GM12878 (cell line): ENCODE results near the gene POLN. TPM values are rescaled to one million over a fixed set of nuclear protein-coding genes. Genes with fewer than 3 reads are reported as not detected.

Experiments
- ATAC-seq: fragments of 200-7000 bp; cut with Tn5 transposase; 3 replicates; pipeline ENCODE4 v1.9.1; 2020; ENCODE audit warnings: mild to moderate bottlenecking, moderate library complexity
- BruUV-seq: library from RNA; stranded (reverse); fragments of 400-500 nt; replicated peaks from 2 replicates; lab custom pipeline; 2021; lab: Mats Ljungman, UMichigan
- CTCF ChIA-PET: fragments of 300-600 bp; sonication (Branson Sonifier 250); formaldehyde crosslinking; extraction: SDS; loops from one replicate; lab custom pipeline; 2021; ENCODE audit warnings: inconsistent platforms; lab: Yijun Ruan, JAX
- POLR2A ChIA-PET: fragments of 350-600 bp; formaldehyde crosslinking; extraction: SDS; loops from one replicate; lab custom pipeline; 2021; ENCODE audit warnings: inconsistent platforms; lab: Charles Lee
- RAD21 ChIA-PET: fragments of 300-600 bp; sonication (Branson Sonifier 250); formaldehyde crosslinking; loops from one replicate; lab custom pipeline; 2023; ENCODE audit warnings: antibody characterized with exemption; ENCODE audit not compliant: unreplicated experiment; lab: Charles Lee
- SMC1A ChIA-PET: fragments of 300-600 bp; sonication (Branson Sonifier 250); formaldehyde crosslinking; loops from one replicate; lab custom pipeline; 2023; ENCODE audit not compliant: unreplicated experiment, uncharacterized antibody; lab: Charles Lee
- DNase-seq: peaks from one replicate; pipeline ENCODE4 v3.0.0-alpha.2; 2011; ENCODE audit warnings: low read depth, low spot score
- FAIRE-seq: peaks from 3 replicates; lab custom pipeline; 2011; peaks lifted over from hg19 to GRCh38; lab: Jason Lieb, UNC
- H2AFZ ChIP-seq: 2 replicates; pipeline ENCODE4 v1.6.0; 2011; ENCODE audit warnings: low read depth, low read length, control low read depth; ENCODE audit not compliant: control insufficient read depth
- H3K27ac ChIP-seq: 2 replicates; pipeline ENCODE4 v1.5.1; 2011; ENCODE audit warnings: control low read depth; ENCODE audit not compliant: control insufficient read depth, insufficient read depth
- H3K27me3 ChIP-seq, 2 experiments: replicated peaks in 1 of 2; 2 replicates each; pipeline versions ENCODE4 v1.6.0 to v1.6.1; 2011; ENCODE audit warnings: low read length in 1 of 2; ENCODE audit not compliant: control insufficient read depth in 2 of 2, insufficient read depth in 2 of 2
- H3K36me3 ChIP-seq, 2 experiments: 2 replicates each; pipeline ENCODE4 v1.5.1; 2011; ENCODE audit warnings: low read length in 1 of 2; ENCODE audit not compliant: control insufficient read depth in 2 of 2, insufficient read depth in 2 of 2
- H3K4me1 ChIP-seq: 2 replicates; pipeline ENCODE4 v1.6.1; 2011; ENCODE audit warnings: mild to moderate bottlenecking, low read length, moderate library complexity, mixed read lengths; ENCODE audit not compliant: control insufficient read depth, insufficient read depth
- H3K4me2 ChIP-seq: 2 replicates; pipeline ENCODE4 v1.6.0; 2011; ENCODE audit warnings: control low read depth; ENCODE audit not compliant: control insufficient read depth, insufficient read depth
- H3K4me3 ChIP-seq: fragments of 200-600 bp; sonication (generic); 2 replicates; pipeline ENCODE4 v1.5.1; 2016
- H3K79me2 ChIP-seq: 2 replicates; pipeline ENCODE4 v1.6.0; 2011; ENCODE audit warnings: low read length; ENCODE audit not compliant: control insufficient read depth, insufficient read depth
- H3K9ac ChIP-seq: 2 replicates; pipeline ENCODE4 v1.8.0; 2011; ENCODE audit warnings: low read length, control low read depth, mixed read lengths; ENCODE audit not compliant: control insufficient read depth, insufficient read depth
- H3K9me3 ChIP-seq: replicated peaks from 3 replicates; pipeline ENCODE4 v1.5.1; 2011; ENCODE audit warnings: mild to moderate bottlenecking, low read length; ENCODE audit not compliant: control insufficient read depth, insufficient read depth
- H4K20me1 ChIP-seq: 2 replicates; pipeline ENCODE4 v1.6.0; 2011; ENCODE audit not compliant: control insufficient read depth, insufficient read depth
- CREB1 ChIP-seq: IDR thresholded peaks from 2 replicates; pipeline ENCODE4 v1.6.1; 2012; ENCODE audit warnings: low read depth, mild to moderate bottlenecking, inconsistent platforms
- EZH2 ChIP-seq: IDR thresholded peaks from 2 replicates; pipeline ENCODE4 v1.6.1; 2012; ENCODE audit warnings: low read depth, mild to moderate bottlenecking, control low read depth, inconsistent platforms, low read length, borderline replicate concordance; ENCODE audit not compliant: control insufficient read depth
- FOXK2 ChIP-seq: fragments of 450-650 bp; IDR thresholded peaks from 2 replicates; pipeline ENCODE4 v1.6.1; 2017; ENCODE audit warnings: mild to moderate bottlenecking, moderate library complexity
- LARP7 ChIP-seq: fragments of 450-650 bp; IDR thresholded peaks from 2 replicates; pipeline ENCODE4 v1.6.1; 2017; ENCODE audit warnings: mild to moderate bottlenecking
- MYB ChIP-seq: fragments of 150-350 bp; IDR thresholded peaks from 2 replicates; pipeline ENCODE4 v1.6.1; 2014; ENCODE audit warnings: mild to moderate bottlenecking, low read depth, low read length, borderline replicate concordance
- MYC ChIP-seq: IDR thresholded peaks from 2 replicates; pipeline ENCODE4 v1.6.1; 2011; ENCODE audit warnings: mild to moderate bottlenecking, low read length, moderate library complexity, inconsistent platforms; ENCODE audit not compliant: insufficient read depth, insufficient replicate concordance, insufficient read length, severe bottlenecking
- NFYA ChIP-seq: IDR thresholded peaks from 2 replicates; pipeline ENCODE4 v1.6.1; 2011; ENCODE audit warnings: low read depth, mild to moderate bottlenecking, low read length, improper control_type of control experiment, borderline replicate concordance
- PBX3 ChIP-seq: IDR thresholded peaks from 2 replicates; pipeline ENCODE4 v1.6.1; 2011; ENCODE audit warnings: mild to moderate bottlenecking, low read depth, low read length, moderate library complexity; ENCODE audit not compliant: insufficient replicate concordance
- SIN3A ChIP-seq: IDR thresholded peaks from 2 replicates; pipeline ENCODE4 v1.6.1; 2012; ENCODE audit warnings: low read depth, low read length, improper control_type of control experiment
- STAT3 ChIP-seq: IDR thresholded peaks from 2 replicates; pipeline ENCODE4 v1.6.1; 2011; ENCODE audit warnings: low read depth, low read length, improper control_type of control experiment
- ZBTB33 ChIP-seq: fragments of 450-650 bp; IDR thresholded peaks from 2 replicates; pipeline ENCODE4 v1.6.1; 2017; ENCODE audit warnings: mild to moderate bottlenecking
- ZNF384 ChIP-seq: IDR thresholded peaks from 2 replicates; pipeline ENCODE4 v1.6.1; 2012; ENCODE audit warnings: low read depth, mild to moderate bottlenecking, low read length, improper control_type of control experiment, borderline replicate concordance
- WGBS: methylation state at CpG from one replicate; pipeline ENCODE4 v1.1.6; 2016; ENCODE audit warnings: low lambda C conversion rate; ENCODE audit not compliant: insufficient replicate concordance, insufficient coverage; ENCODE audit errors: missing lambda C conversion rate; 5-methylcytosine and 5-hydroxymethylcytosine counted together
- in situ Hi-C: fragments of 300-500 bp; cut with MboI; formaldehyde crosslinking; loops from 9 replicates; pipeline ENCODE4 v1.14.3; 2018; ENCODE audit warnings: mixed read lengths
- intact Hi-C: fragments of 100-400 bp; cut with micrococcal nuclease; formaldehyde crosslinking; loops from one replicate; pipeline ENCODE4 v1.14.2; 2022; ENCODE audit not compliant: unreplicated experiment
- polyA plus RNA-seq, 11 experiments: library from polyadenylated mRNA; depleted of rRNA in 4 of 11; unstranded in 6 of 11; stranded (reverse) in 5 of 11; fragments of >200 nt; fragmentation: Nextera tagmentation in 4 of 11; fragmentation: Illumina TruSeq in 1 of 11; extraction: Ambion mirVana in 4 of 11; extraction: Trizol in 1 of 11; gene quantifications; 1 replicate in 1 of 11; 2 replicates in 10 of 11; pipeline versions ENCODE4 v1.2.1 to v1.2.3, GENCODE V29; 2011 to 2016; ENCODE audit warnings: inconsistent platforms in 2 of 11, missing spikeins in 2 of 11, low read depth in 1 of 11
- total RNA-seq, 4 experiments: library from RNA; depleted of rRNA in 3 of 4; stranded (reverse); fragments of >200 nt in 3 of 4; fragmentation: Illumina TruSeq in 1 of 4; extraction: Trizol in 1 of 4; gene quantifications; 2 replicates each; pipeline versions ENCODE4 v1.2.1 to v1.2.3, GENCODE V29; 2013 to 2021
- TF ChIP-seq, protein P1 (sequence below): fragments of 450-650 bp; formaldehyde crosslinking; IDR thresholded peaks from 2 replicates; pipeline ENCODE4 v1.5.0; 2022; ENCODE audit warnings: mild to moderate bottlenecking, missing genetic modification characterization
- TF ChIP-seq, protein P2 (sequence below): fragments of 450-650 bp; IDR thresholded peaks from 2 replicates; pipeline ENCODE4 v1.6.1; 2017; ENCODE audit warnings: antibody characterized with exemption, mild to moderate bottlenecking, moderate library complexity

The POLN gene
- total and polyA plus RNA-seq, 10 of the 15 experiments (the other 5 are each of a cell fraction or from before 2014, with no cell fraction given) = 0.09 to 2.0 (median 0.95) TPM; not detected in 1

- Histone ChIP-seq H3K79me2 (no peaks in the 10 kb centered on the region), H3K9ac (no peak overlapping the region), H3K4me3 (no peak overlapping the region), H3K4me1 (no peaks in the 10 kb centered on the region), H3K4me2 (no peak overlapping the region), H3K27ac (no peak overlapping the region), H3K36me3 (no peaks in the 10 kb centered on the region), H4K20me1 (no peaks in the 10 kb centered on the region), H3K9me3 (no peaks in the 10 kb centered on the region), H2AFZ (no peak overlapping the region), H3K27me3 (peaks cover 0 to 2% of the 10 kb centered on the region in 2 experiments; a peak in 2 of 4 replicates)
- ChIA-PET CTCF (no interaction called here), SMC1A (no interaction called here), RAD21 (no interaction called here), POLR2A (no interaction called here)
- BruUV-seq = no TSS peak
- ATAC-seq (no peak), FAIRE-seq (no peak), DNase-seq (no peak)
- TF ChIP-seq SIN3A (no peak), CREB1 (no peak), MYB (no peak), MYC (no peak), LARP7 (no peak), EZH2 (no peak), PBX3 (no peak), STAT3 (no peak), NFYA (no peak), ZBTB33 (no peak), FOXK2 (no peak), ZNF384 (no peak)
- TF ChIP-seq, protein P1, sequence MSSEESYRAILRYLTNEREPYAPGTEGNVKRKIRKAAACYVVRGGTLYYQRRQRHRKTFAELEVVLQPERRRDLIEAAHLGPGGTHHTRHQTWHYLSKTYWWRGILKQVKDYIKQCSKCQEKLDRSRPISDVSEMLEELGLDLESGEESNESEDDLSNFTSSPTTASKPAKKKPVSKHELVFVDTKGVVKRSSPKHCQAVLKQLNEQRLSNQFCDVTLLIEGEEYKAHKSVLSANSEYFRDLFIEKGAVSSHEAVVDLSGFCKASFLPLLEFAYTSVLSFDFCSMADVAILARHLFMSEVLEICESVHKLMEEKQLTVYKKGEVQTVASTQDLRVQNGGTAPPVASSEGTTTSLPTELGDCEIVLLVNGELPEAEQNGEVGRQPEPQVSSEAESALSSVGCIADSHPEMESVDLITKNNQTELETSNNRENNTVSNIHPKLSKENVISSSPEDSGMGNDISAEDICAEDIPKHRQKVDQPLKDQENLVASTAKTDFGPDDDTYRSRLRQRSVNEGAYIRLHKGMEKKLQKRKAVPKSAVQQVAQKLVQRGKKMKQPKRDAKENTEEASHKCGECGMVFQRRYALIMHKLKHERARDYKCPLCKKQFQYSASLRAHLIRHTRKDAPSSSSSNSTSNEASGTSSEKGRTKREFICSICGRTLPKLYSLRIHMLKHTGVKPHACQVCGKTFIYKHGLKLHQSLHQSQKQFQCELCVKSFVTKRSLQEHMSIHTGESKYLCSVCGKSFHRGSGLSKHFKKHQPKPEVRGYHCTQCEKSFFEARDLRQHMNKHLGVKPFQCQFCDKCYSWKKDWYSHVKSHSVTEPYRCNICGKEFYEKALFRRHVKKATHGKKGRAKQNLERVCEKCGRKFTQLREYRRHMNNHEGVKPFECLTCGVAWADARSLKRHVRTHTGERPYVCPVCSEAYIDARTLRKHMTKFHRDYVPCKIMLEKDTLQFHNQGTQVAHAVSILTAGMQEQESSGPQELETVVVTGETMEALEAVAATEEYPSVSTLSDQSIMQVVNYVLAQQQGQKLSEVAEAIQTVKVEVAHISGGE = no peak
- TF ChIP-seq, protein P2, sequence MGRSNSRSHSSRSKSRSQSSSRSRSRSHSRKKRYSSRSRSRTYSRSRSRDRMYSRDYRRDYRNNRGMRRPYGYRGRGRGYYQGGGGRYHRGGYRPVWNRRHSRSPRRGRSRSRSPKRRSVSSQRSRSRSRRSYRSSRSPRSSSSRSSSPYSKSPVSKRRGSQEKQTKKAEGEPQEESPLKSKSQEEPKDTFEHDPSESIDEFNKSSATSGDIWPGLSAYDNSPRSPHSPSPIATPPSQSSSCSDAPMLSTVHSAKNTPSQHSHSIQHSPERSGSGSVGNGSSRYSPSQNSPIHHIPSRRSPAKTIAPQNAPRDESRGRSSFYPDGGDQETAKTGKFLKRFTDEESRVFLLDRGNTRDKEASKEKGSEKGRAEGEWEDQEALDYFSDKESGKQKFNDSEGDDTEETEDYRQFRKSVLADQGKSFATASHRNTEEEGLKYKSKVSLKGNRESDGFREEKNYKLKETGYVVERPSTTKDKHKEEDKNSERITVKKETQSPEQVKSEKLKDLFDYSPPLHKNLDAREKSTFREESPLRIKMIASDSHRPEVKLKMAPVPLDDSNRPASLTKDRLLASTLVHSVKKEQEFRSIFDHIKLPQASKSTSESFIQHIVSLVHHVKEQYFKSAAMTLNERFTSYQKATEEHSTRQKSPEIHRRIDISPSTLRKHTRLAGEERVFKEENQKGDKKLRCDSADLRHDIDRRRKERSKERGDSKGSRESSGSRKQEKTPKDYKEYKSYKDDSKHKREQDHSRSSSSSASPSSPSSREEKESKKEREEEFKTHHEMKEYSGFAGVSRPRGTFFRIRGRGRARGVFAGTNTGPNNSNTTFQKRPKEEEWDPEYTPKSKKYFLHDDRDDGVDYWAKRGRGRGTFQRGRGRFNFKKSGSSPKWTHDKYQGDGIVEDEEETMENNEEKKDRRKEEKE = no peak
- 17% methylated on average over 1 of the region's 1 CpG for WGBS
- in situ Hi-C loops (no loop called here), intact Hi-C loops (no loop called here)
Observed at GRCh38 chr4:2089222-2089621, 152.7 kb downstream of the POLN start.
